Colonic mucosa (tissue), 4 donors: Measurements from ENCODE around the gene SLIT3. TPM values are rescaled to one million over a fixed set of nuclear protein-coding genes. Genes with fewer than 3 reads are reported as not detected.

Experiments
- DNase-seq: peaks from one replicate; pipeline ENCODE4 v3.0.0-alpha.2; 2020
- H3K27ac ChIP-seq: fragments of 200-600 bp; one replicate; pipeline ENCODE4 v1.8.0; 2021
- H3K27me3 ChIP-seq: fragments of 200-600 bp; one replicate; pipeline ENCODE4 v1.8.0; 2021
- H3K36me3 ChIP-seq: fragments of 200-600 bp; one replicate; pipeline ENCODE4 v1.8.0; 2021
- H3K4me1 ChIP-seq: fragments of 200-600 bp; one replicate; pipeline ENCODE4 v1.8.0; 2021; ENCODE audit warnings: mild to moderate bottlenecking
- H3K4me3 ChIP-seq: fragments of 200-600 bp; one replicate; pipeline ENCODE4 v1.8.0; 2021
- H3K9ac ChIP-seq, 2 donors: one replicate each; pipeline ENCODE4 v1.7.0; 2013; ENCODE audit warnings: control low read depth in 2 of 2, low read depth in 2 of 2, low read length in 2 of 2
- H3K9me3 ChIP-seq: fragments of 200-600 bp; one replicate; pipeline ENCODE4 v1.8.0; 2021
- intact Hi-C: fragments of 100-400 bp; cut with DNase I; formaldehyde crosslinking; loops from one replicate; pipeline ENCODE4 v1.14.1; 2022
- total RNA-seq, 2 donors: library from RNA; stranded (reverse); fragmentation: NEBNext Ultra II Directional in 1 of 2; extraction: Animal tissue kit (Norgen Biotek cat#: 25700) in 1 of 2; gene quantifications; one replicate each; pipeline ENCODE4 v1.2.1, GENCODE V29; 2021
- TF ChIP-seq, protein P1 (sequence below): fragments of 200-600 bp; IDR thresholded peaks from one replicate; pipeline ENCODE4 v1.8.0; 2022; ENCODE audit warnings: antibody characterized with exemption, mild to moderate bottlenecking
- donor health status: healthy.
- donor health status: DM: no; HTN: no; CAD: no.
- donor health status: DM: no; HTN: no; CAD: no.

SLIT3 gene
- total RNA-seq, 2 donors from 2014 or later = 3.4 to 7.6 TPM

DNA sequence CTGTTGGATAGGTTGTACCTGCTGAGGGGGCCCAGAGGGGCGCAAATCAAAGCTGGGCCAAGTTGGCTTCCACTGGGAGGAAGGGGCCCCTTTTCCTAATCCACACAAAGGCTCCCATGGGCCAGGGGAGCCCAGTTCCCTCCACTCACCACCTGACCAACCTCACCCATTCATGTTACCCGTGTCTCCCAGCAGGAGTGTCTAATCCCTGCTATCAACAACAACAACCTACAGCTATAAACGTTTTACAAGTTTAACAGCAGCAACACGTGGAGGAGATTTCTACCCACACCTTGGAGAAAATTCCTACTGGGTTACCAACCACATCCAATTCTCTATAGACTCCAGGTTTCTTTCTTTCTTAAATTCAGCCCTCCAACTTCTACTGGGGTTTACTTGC is 216.2 kb downstream of the SLIT3 start:
- Histone ChIP-seq H3K9ac (no peak overlapping the region), H3K4me1 (no peaks in the 10 kb centered on the region), H3K9me3 (no peaks in the 10 kb centered on the region), H3K27ac (no peak overlapping the region), H3K27me3 (no peaks in the 10 kb centered on the region), H3K36me3 (no peaks in the 10 kb centered on the region), H3K4me3 (no peak overlapping the region)
- TF ChIP-seq, protein P1, sequence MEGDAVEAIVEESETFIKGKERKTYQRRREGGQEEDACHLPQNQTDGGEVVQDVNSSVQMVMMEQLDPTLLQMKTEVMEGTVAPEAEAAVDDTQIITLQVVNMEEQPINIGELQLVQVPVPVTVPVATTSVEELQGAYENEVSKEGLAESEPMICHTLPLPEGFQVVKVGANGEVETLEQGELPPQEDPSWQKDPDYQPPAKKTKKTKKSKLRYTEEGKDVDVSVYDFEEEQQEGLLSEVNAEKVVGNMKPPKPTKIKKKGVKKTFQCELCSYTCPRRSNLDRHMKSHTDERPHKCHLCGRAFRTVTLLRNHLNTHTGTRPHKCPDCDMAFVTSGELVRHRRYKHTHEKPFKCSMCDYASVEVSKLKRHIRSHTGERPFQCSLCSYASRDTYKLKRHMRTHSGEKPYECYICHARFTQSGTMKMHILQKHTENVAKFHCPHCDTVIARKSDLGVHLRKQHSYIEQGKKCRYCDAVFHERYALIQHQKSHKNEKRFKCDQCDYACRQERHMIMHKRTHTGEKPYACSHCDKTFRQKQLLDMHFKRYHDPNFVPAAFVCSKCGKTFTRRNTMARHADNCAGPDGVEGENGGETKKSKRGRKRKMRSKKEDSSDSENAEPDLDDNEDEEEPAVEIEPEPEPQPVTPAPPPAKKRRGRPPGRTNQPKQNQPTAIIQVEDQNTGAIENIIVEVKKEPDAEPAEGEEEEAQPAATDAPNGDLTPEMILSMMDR = no peak
- no peak for DNase-seq
- intact Hi-C loops = no loop called here

- Histone ChIP-seq H3K27me3 (no peaks in the 10 kb centered on the region), H3K4me1 (no peaks in the 10 kb centered on the region), H3K9me3 (no peaks in the 10 kb centered on the region), H3K27ac (no peak overlapping the region), H3K9ac (no peak overlapping the region), H3K4me3 (no peak overlapping the region), H3K36me3 (no peaks in the 10 kb centered on the region)
- TF ChIP-seq, protein P1 = no peak
- no peak for DNase-seq
- intact Hi-C loops = no loop called here
These were observed 217.4 kb downstream of the SLIT3 start for GRCh38 chr5:169083394-169084018.

GRCh38 chr5:169081000-169081724 is 219.8 kb downstream of the SLIT3 start:
- Histone ChIP-seq H3K9ac (no peak overlapping the region), H3K27me3 (no peaks in the 10 kb centered on the region), H3K36me3 (no peaks in the 10 kb centered on the region), H3K27ac (no peak overlapping the region), H3K4me3 (no peak overlapping the region), H3K4me1 (no peaks in the 10 kb centered on the region), H3K9me3 (no peaks in the 10 kb centered on the region)
- DNase-seq = no peak
- TF ChIP-seq, protein P1 = no peak
- intact Hi-C loops = no loop called here

GRCh38 chr5:169080448-169080911 is 220.5 kb downstream of the SLIT3 start:
- H3K4me1 ChIP-seq = no peaks in the 10 kb centered on the region
- no peak overlapping the region for H3K9ac ChIP-seq
- H3K4me3 ChIP-seq = no peak overlapping the region
- DNase-seq = no peak
- no peaks in the 10 kb centered on the region for H3K36me3 ChIP-seq
- H3K9me3 ChIP-seq = no peaks in the 10 kb centered on the region
- no peaks in the 10 kb centered on the region for H3K27me3 ChIP-seq
- H3K27ac ChIP-seq = no peak overlapping the region
- intact Hi-C loops = no loop called here
- TF ChIP-seq, protein P1 = no peak

GRCh38 chr5:169079697-169080096 is 221.2 kb downstream of the SLIT3 start:
- no peaks in the 10 kb centered on the region for H3K9me3 ChIP-seq
- H3K9ac ChIP-seq = no peak overlapping the region
- H3K4me1 ChIP-seq = no peaks in the 10 kb centered on the region
- TF ChIP-seq, protein P1 = no peak
- no peaks in the 10 kb centered on the region for H3K27me3 ChIP-seq
- no peak for DNase-seq
- H3K4me3 ChIP-seq = no peak overlapping the region
- H3K36me3 ChIP-seq = no peaks in the 10 kb centered on the region
- intact Hi-C loops = no loop called here
- no peak overlapping the region for H3K27ac ChIP-seq
